Small intestine (tissue), 7 donors: ENCODE data around the gene GSTA2. TPM values are rescaled to one million over a fixed set of nuclear protein-coding genes. Genes with fewer than 3 reads are reported as not detected.
"Not testable (repeated sequence)": the region's sequence is repeated elsewhere in the genome, so short reads cannot be mapped to it uniquely, and the experiment has no call there.

Experiments
- DNase-seq, 2 donors: peaks; one replicate each; pipeline versions ENCODE4 v3.0.0 to v3.0.0-alpha.2; 2013
- FAIRE-seq: peaks from 2 replicates; lab custom pipeline; 2012; peaks lifted over from hg19 to GRCh38; lab: Jason Lieb, UNC
- H3K27ac ChIP-seq, 3 donors: one replicate each; pipeline ENCODE4 v1.5.1; 2013; ENCODE audit warnings: low read length in 2 of 3, mild to moderate bottlenecking in 2 of 3, control low read depth in 1 of 3, inconsistent platforms in 1 of 3, low read depth in 1 of 3, moderate library complexity in 1 of 3
- H3K27me3 ChIP-seq, 3 donors: one replicate each; pipeline ENCODE4 v1.6.1; 2013; ENCODE audit warnings: low read length in 3 of 3, inconsistent platforms in 1 of 3; ENCODE audit not compliant: control insufficient read depth in 3 of 3, insufficient read depth in 3 of 3
- H3K36me3 ChIP-seq, 3 donors: one replicate each; pipeline ENCODE4 v1.6.1; 2013; ENCODE audit warnings: low read length in 3 of 3, inconsistent platforms in 1 of 3, low read depth in 1 of 3, mild to moderate bottlenecking in 1 of 3, moderate library complexity in 1 of 3; ENCODE audit not compliant: control insufficient read depth in 3 of 3, insufficient read depth in 2 of 3
- H3K4me1 ChIP-seq, 3 donors: one replicate each; pipeline ENCODE4 v1.6.1; 2013; ENCODE audit warnings: low read length in 2 of 3, inconsistent platforms in 1 of 3, low read depth in 1 of 3, mild to moderate bottlenecking in 1 of 3, moderate library complexity in 1 of 3; ENCODE audit not compliant: control insufficient read depth in 3 of 3, insufficient read depth in 2 of 3
- H3K4me3 ChIP-seq, 3 donors: one replicate each; pipeline ENCODE4 v1.5.1; 2013; ENCODE audit warnings: low read length in 3 of 3, control low read depth in 1 of 3, inconsistent platforms in 1 of 3, low read depth in 1 of 3, mild to moderate bottlenecking in 1 of 3, moderate library complexity in 1 of 3
- H3K9me3 ChIP-seq, 2 donors: one replicate each; pipeline ENCODE4 v1.6.1; 2013; ENCODE audit warnings: low read depth in 1 of 2, low read length in 1 of 2; ENCODE audit not compliant: control insufficient read depth in 2 of 2, insufficient read depth in 1 of 2
- WGBS, 3 donors: extraction: QIAGEN DNeasy Blood & Tissue Kit; methylation state at CpG; one replicate each; pipeline ENCODE4 v1.1.7; 2013; 5-methylcytosine and 5-hydroxymethylcytosine counted together
- polyA plus RNA-seq, 4 donors: library from polyadenylated mRNA; stranded (reverse) in 3 of 4; unstranded in 1 of 4; fragments of 200-250 nt in 3 of 4; fragments of 120-200 nt in 1 of 4; gene quantifications; one replicate each; pipeline versions ENCODE4 v1.2.1 to v1.2.3, GENCODE V29; 2013
- donor health status: healthy with polysubstance abuse.
- donor health status: control.
- donor health status: control.
- donor health status: Bipolar disorder and iron deficiency.
- donor health status: healthy.

Gene GSTA2
- polyA plus RNA-seq, 4 donors = 21.5 to 232 (median 56.4) TPM

DNA sequence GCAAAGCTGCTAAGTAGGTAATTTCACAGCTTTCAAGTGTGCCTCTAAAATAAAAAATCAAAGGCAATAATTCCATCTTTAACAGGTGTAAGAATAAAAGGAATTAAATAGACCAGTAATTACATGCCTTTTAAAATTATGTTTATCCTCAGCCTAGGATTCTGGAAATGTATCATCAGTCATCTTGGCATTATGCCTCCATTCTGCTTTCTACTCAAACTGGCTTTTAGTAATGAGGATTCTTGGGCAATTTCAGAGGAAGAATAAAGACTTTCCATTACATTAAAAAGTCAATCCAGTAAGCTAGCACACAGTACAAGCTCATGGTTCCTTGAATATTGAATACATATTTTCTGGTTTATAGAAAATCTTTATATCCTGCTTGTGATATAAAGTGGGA is 44.7 kb downstream of the GSTA2 start:
- H3K27ac ChIP-seq = no peak overlapping the region
- no peaks in the 10 kb centered on the region for H3K9me3 ChIP-seq
- H3K36me3 ChIP-seq = no peaks in the 10 kb centered on the region
- no peak for FAIRE-seq
- no peak for DNase-seq
- no peaks in the 10 kb centered on the region for H3K27me3 ChIP-seq
- H3K4me1 ChIP-seq = no peaks in the 10 kb centered on the region
- H3K4me3 ChIP-seq = no peak overlapping the region

DNA sequence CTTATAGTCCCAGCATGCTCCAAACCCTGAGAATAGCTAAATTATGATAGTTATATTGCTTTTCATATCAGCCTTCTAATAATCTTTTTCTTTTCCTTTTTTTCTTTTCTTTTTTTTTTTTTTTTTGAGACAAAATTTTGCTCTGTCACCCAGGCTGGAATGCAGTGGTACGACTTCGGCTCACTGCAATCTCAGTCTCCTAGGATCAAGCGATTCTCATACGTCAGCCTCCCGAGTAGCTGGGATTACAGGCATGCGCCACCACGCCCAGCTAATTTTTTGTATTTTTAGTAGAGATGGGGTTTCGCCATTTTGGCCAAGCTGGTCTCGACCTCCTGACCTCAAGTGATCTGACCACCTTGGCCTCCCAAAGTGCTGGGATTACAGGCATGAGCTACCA is 48.5 kb downstream of the GSTA2 start:
- FAIRE-seq = not testable (repeated sequence)
- 94 to 97% (median 97%) methylated on average over 9 of the region's 9 CpGs for WGBS, 3 donors

DNA sequence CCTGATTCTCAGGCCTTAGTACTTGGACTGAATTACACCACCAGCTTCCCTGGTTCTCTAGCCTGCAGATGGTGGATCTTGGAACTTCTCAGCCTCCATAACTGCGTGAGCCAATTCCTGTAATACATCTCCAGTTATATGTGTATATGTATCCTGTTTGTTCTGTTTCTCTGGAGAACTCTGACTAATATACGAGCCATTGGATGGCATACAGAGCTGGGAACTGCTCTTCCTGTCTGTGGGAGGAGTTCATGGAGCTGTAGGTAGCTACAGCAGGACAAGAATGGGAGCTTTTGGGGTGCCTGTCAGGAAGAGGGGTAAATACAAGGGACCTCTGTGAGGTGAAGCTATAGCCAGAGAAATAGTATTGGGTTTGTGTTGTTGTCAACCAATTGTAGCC is 51.1 kb downstream of the GSTA2 start:
- H3K27ac ChIP-seq = no peak overlapping the region
- no peak overlapping the region for H3K4me3 ChIP-seq
- FAIRE-seq (no peak), DNase-seq (no peak)
- no peaks in the 10 kb centered on the region for H3K4me1 ChIP-seq
- 73 to 87% (median 78%) methylated on average over 2 of the region's 2 CpGs for WGBS, 3 donors
- H3K27me3 ChIP-seq = no peaks in the 10 kb centered on the region
- peaks cover 0 to 4% of the 10 kb centered on the region in 2 donors for H3K9me3 ChIP-seq
- no peaks in the 10 kb centered on the region for H3K36me3 ChIP-seq

More for the DNA sequence above, 48.5 kb downstream of the GSTA2 start:
- H3K36me3 ChIP-seq, DNase-seq, H3K27ac ChIP-seq, H3K27me3 ChIP-seq, H3K9me3 ChIP-seq, H3K4me3 ChIP-seq, H3K4me1 ChIP-seq: not testable (repeated sequence)

DNA sequence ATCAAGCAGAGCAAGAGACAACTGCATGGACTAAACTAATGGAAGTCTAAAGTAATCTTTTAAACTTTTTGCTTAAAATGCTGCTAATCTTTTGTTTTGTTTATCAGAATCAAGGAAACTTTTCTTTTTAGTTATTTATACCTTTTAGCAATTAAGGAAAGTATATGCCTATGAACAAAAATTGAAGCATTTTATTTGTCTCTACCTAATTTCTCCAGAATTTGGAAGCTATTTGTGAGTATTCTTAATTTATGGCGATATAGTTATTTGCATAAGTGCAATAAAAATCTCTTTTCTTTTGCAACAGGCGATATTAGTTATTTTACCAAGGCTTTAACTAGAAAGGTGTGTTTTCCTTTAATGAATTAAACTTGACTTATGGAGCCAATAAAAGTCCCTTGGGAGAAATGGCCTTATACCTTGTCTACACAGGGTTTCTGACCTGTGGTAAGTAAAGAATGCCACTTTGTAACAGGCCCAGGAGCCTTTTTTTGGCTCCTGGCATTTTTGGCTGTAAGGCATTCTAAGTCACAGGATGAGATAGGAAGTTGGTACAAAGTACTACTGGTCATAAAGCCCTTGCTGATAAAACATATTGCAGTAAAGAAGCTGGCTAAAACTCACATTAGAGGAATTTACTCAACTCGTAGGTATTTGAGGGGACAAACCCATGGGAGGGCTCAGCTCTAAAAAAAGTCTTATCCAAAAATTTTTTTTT is 55.2 kb downstream of the GSTA2 start:
- Histone ChIP-seq H3K9me3 (peaks cover 0 to 13% of the 10 kb centered on the region in 2 donors), H3K4me1 (no peaks in the 10 kb centered on the region), H3K27me3 (no peaks in the 10 kb centered on the region), H3K4me3 (no peak overlapping the region), H3K27ac (no peak overlapping the region), H3K36me3 (no peaks in the 10 kb centered on the region)
- DNase-seq = peak; percentile 41 to 53
- FAIRE-seq = no peak
- WGBS, 3 donors = 52 to 71% (median 66%) methylated on average over 3 of the region's 3 CpGs

DNA sequence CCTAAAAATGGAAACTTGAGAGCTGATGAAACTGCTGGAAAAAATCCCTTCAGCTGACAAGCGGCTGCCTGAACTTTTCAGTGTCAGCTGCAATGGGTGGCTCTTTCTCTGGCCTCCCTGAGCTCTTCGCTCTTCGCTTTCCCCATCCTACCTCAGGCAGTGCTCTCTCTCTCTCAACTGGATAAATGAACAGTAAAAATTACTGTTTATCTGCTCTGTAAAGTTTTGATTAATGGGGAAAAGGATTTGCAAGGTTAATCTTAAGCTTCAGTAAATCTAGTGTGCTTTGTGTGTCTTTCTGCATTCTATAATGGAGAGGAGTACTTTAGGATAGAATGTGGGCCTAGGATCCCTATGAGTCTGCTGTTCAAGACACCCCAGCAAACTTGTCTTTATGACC is 57.3 kb downstream of the GSTA2 start:
- H3K4me3 ChIP-seq = no peak overlapping the region
- no peaks in the 10 kb centered on the region for H3K36me3 ChIP-seq
- no peak overlapping the region for H3K27ac ChIP-seq
- FAIRE-seq (no peak), DNase-seq (no peak)
- no peaks in the 10 kb centered on the region for H3K27me3 ChIP-seq
- no peaks in the 10 kb centered on the region for H3K4me1 ChIP-seq
- 92 to 97% (median 93%) methylated on average over 3 of the region's 3 CpGs for WGBS, 3 donors
- peaks cover 0 to 13% of the 10 kb centered on the region in 2 donors for H3K9me3 ChIP-seq

DNA sequence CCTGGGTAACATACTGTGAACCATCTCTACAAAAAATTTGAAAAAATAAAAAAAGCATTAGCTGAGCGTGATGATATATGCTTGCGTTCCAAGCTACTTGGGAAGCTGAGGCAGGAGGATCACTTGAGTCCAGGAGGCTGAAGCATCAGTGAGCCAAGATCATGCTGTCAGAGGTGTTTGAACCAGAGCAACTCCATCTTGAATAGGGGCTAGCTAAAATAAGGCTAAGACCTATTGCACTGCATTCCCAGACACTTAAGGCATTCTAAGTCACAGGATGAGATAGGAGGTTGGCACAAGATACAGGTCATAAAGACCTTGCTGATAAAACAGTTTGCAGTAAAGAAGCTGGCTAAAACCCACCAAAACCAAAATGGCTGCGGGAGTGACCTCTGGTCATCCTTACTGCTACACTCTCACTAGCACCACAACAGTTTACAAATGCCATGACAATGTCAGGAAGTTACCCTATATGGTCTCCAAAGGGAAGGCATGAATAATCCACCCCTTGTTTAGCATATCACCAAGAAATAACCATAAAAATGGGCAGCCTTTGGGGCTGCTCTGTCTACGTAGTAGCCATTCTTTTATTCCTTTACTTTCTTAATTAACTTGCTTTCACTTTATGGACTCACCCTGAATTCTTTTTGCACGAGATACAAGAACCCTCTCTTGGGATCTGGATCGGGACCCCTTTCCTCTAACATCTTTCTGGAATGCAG is 58.3 kb downstream of the GSTA2 start:
- 88 to 93% (median 90%) methylated on average over 6 of the region's 6 CpGs for WGBS, 3 donors
- H3K9me3 ChIP-seq = peaks cover 0 to 13% of the 10 kb centered on the region in 2 donors
- H3K27me3 ChIP-seq, H3K4me1 ChIP-seq, H3K4me3 ChIP-seq, DNase-seq, H3K27ac ChIP-seq, H3K36me3 ChIP-seq, FAIRE-seq: not testable (repeated sequence)

DNA sequence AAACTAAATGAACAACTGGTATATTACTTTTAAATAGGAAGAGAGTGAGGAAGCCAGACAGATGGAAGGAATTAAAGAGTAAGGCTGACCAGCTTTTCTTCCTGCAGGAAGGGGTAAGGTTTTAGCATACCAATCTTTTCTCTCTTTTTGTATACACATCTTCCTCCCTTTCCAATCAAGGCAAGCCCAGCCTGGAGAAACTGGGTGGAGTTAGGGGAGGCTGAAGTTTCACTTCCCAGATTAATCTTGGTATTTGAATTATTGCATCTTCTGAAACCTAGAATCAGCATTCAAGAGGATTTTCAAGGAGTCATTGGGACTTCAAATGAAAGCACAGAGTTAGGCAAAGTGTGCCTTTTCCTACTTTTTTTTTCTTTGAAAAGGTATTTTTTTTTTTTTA is 59.2 kb downstream of the GSTA2 start:
- H3K27me3 ChIP-seq = no peaks in the 10 kb centered on the region
- no peak for FAIRE-seq

More for the DNA sequence above, 59.2 kb downstream of the GSTA2 start:
- Histone ChIP-seq H3K4me3 (no peak overlapping the region), H3K9me3 (peaks cover 0 to 13% of the 10 kb centered on the region in 2 donors), H3K36me3 (no peaks in the 10 kb centered on the region), H3K4me1 (no peaks in the 10 kb centered on the region), H3K27ac (no peak overlapping the region)
- no peak for DNase-seq
